Stimulated activated CD4-positive, alpha-beta T cell treated with anti-CD3 and anti-CD28 coated beads, Interleukin-4, amount 100 ng/mL, for 1 hour (primary cell): Measurements from ENCODE around the gene ECT2L.

Experiments
- DNase-seq: peaks from one replicate; pipeline ENCODE4 v3.0.0-alpha.2; 2020

The ECT2L gene

DNA sequence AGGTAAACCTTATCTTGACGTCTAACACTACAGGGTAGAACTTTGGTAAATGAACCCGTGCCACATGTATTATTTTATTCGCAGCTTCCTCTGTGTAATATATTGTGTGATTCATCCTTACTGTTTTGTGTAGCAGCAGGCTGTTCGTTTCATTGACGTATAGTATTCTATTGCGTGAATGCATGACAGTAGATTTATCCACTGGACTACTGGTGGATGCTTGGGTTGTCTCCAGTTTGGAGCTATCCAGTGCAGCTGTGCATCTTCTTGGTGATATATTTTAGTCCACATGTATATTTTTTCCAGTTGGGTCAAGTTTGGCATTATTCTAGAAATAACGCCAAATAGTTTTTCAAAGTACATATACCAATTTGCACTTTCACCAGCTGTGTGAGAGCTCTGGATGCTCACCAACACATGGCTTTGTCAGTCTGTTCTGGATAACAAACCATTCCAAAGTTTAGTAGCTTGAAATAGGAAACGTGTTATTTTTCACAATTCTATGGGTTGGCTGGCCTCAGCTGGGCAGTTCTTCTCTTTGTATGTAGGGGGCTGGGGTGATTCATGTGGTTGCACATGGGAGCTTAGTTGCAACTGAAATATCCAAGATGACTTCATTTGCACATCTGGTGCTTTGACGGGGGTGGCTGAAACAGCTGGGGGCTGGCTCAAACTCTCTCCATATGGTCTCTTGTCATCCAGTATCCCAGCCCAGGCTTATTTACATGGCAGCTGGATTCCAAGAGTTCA lies 9.3 kb downstream of the ECT2L start:
- no peak for DNase-seq

DNA sequence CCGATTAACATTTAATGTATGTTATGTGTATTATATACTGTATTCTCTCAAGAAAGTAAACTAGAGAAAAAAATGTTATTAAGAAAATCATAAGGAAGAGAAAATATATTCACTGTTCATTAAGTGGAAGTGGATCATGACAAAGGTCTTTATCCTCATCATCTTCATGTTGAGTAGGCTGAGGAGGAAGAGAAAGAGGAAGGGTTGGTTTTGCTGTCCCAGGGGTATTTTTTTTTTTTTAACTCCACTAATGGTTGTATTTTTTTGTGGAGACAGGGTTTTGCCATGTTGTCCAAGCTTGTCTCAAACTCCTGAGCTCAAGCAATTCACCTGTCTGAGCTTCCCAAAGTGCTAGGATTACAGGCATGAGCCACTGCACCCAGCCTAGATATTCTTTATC lies 11.0 kb downstream of the ECT2L start:
- no peak for DNase-seq

DNA sequence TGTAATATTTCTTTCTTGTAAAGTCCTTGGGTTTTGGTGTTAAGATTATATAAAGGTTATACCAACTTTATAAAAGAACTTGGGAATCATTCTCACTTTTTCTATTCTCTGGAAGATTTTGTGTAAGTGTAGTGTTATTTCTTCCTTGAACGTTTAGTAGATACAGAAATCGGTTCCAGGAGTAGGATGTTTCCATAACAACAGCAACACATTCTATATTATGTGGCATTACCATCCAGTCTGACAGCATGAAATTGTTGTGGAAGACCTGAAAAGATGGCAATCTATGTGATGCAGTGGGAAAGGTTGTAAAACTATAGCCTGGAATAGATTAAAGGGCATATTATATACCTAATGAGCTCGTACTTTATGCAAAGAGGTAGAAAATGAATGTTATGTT lies 13.8 kb downstream of the ECT2L start:
- no peak for DNase-seq

DNA sequence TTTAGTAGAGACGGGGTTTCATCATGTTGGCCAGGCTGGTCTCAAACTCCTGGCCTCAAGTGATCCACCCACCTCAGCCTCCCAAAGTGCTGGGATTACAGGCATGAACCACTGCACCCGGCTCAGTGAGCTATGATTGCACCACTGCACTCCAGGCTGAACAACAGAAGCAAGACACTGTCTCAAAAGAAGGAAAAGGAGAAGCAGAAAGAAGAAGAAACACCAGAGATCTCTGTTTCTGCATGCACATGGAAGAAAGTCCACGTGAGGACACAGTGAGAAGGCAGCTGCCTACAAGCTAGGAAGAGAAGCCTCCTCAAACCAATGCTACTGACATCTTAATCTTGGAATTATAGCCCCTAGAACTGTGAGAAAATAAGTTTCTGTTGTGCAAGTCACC lies 16.0 kb downstream of the ECT2L start:
- DNase-seq, result no peak

DNA sequence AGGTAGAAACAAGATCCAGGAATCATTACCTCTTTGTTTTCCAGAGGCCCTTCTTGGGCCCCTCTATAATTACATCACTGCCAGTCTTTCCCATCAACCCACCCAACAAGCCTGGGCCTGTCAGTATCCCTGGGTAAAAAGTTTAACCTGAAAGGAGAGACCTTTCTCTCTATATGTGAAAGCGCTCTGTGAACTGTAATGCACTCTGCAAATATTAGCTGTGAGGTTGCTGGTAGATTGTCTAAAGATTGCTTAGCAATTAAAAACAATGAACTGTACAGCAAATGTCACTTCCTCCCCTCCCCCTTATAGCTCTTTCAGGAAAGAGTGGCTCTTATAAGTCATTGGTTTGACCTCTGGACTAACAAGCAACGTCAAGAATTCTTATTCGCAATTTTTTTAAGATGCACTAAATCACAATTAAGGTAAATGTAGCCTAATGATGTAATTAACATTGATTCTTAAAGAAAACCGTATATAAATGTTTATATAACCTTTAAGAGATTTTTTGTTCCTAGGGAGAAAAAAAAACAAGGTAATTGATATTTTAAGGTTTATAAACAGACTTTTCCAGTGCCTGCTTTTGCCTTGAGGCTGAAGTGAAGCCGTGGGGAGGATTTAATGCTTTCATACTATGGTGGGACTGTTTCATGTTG lies 18.4 kb downstream of the ECT2L start:
- DNase-seq, result no peak

DNA sequence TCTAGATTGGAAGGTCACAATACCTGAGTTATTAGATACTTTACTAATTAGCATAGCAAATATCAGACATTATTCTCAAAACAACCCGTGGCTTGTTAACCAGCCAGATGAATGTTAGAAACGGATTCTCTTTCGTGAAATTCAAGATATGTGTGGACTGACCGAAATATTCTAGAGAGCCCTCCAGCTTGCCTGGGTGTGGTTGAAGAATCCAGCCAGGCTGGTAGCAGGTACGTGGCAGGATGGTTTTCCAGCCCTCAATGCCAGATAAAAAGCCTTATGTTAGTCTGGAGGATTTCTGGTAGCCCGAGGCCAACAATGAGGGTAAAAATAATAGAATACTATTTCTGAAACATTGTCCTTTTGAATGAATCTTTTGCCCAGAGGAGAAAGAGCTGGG lies 19.3 kb downstream of the ECT2L start:
- DNase-seq, result no peak

DNA sequence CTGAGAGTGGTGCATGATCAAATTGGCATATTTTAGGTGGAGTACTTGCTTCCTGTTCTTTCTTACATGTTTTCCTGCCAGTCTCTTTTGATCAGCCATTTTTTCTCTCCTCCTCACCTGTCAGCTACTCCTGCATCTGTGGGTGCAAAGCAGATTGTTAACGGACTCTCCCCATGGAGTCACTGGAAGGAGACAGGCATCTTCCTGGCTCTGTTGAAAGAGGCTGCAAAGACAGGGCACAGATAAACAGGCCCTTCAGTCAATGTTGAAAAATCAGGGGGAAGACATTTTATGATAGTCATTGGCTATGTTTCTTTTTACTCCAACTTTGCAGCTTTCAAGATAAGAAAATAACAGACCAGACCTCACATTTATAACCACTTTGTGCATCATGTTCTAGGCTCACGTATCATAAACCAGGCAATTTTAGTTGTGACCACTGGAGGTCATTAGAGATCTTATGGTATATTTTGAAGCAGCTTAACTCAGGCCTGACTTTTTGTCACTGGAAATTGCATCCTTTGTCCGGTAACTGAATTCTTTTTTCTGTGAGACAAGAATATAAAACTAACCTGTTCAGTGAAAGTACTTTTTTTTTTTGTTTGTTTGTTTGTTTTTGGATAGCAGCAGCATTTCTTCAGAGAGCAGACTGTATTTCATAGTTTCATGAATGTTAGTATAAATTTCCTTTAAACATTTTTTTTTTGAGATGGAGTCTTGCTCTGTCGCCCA lies 20.1 kb downstream of the ECT2L start:
- no peak for DNase-seq

DNA sequence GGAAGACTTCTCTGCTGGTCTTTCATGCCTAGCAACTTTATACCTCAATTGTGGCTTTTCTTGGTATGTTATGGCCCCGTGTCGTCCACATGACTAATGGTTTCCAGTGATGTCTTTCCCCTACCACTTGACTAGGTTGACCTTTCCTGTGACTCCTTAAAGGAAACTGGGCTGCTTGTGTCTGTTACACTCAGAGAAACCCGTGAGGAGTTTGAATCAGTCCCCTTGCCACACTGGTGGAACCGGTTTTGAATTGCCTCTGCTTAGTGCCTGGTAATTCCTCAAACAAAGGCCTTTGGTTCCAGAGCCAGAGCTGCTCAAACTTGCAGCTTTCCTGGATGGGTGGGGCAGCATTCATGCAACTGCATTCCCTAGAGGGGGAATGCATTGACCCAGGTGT lies 21.9 kb downstream of the ECT2L start:
- DNase-seq, result no peak

DNA sequence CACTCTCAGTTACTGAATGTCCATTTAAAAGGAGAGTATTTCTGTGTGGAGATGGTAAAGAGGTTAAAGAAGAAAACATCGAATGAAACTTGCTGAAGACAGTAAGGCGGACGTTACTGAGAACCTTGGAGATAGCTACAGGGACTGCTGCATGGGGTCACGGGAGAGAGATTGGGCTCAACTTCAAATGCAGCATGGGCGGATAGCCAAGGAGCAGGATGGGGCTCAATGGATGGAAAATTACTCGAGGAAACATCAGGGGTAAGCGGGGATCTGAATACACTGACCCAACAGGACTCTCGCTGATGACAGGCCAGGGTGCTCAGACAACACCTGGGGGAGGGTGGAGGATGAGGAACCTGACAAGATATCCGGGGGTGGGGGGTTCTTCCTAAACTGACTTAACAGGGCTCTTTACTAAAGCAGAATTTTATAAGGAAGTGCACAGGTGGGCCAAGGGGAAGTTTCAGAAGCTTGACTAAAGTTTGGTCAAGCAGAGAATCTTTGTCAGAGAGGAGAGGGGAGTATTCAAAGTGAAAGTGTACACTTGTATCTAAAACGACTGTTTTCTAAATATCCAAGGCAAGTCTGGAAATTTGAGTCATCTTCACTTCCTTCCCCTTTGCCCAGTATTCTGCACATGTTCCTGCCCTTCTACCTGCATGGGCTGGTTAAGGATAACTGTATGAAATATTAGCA lies 22.8 kb downstream of the ECT2L start:
- DNase-seq, result no peak

DNA sequence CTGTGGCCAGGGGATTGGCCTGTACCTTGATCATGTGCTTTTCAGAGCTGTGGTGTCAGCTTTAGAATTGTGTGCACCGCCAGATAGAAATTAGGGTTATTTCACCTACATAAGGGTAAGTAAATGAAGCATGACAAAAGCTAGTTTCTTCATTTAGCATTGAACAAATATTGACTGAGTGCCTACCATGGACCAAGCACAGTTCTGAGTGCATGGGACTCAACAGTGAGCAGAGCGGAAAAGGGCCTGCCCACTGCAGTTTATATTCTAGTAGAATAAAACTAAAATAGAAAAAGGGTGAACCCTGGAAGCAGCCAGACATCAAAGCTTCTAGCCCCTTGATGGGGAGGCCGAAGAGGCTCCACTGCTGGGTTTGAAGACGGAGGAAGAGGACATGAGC lies 25.6 kb downstream of the ECT2L start:
- DNase-seq, result no peak

DNA sequence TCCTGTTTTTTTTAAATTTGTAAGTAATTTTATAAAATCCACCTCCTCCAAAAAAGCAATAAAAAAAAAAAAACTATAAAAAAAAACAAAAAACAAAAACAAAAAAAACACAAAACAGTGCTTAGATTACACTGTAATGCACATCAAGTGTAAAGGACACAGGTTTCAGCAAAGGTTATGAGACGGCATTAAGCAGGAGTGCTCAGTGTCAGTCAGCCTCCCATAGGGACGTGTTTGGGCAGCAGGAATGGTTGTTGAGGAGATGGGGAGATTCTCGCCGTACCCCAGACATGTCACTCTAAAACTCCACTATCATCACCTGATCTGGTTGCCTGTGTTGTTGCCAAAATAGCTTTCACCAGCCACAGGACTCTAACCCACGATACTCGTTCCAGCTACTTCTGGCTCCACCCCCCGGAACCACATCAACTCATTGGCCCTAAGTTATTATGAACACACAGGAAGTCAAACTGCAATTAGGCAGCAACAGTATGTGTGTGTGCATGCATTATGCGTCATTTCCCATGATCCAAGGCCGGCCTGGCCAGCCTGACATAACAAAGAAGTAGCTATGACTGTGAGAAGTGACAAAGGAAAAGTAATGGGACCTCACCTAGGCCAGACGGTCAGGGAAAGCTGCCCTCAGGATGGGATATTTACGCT lies 28.7 kb downstream of the ECT2L start:
- no peak for DNase-seq

DNA sequence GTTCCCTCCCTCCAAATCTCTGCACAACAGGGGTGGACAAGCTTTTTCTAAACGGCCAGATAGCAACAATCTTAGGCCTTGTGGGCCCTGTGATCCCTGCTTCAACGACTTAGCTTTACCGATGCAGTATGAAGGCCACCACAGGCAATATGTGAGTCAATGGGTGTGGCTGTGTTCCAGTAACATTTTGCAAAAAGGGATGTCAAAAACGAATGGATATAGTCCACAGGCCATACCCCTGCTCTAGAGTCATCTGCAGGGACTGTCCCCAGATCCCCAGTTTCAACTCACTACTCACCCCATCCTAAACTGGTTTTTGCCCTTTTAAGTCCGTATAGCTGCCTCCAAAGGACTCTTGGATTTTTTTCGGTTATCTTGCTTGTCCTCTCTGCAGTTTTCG lies 34.4 kb downstream of the ECT2L start:
- DNase-seq, result no peak

DNA sequence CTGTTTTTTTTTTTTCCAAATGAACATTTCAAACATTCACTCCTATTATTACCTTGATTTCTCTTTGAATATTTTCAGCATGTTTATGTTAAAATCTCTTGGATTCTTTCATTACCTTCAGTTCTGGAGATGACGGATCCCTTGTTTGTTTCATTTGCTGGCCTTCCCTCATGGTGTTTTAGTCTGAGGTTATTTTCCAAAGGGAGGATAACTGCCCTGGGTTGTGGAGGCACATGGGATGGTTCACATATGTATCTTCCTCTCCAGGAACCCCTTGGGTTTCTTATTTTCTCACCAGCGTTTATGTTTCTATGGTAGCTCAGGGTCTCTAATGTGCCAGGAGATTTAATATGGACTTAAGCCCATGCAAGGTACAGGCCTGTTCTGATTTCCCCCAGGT lies 36.3 kb downstream of the ECT2L start:
- no peak for DNase-seq

DNA sequence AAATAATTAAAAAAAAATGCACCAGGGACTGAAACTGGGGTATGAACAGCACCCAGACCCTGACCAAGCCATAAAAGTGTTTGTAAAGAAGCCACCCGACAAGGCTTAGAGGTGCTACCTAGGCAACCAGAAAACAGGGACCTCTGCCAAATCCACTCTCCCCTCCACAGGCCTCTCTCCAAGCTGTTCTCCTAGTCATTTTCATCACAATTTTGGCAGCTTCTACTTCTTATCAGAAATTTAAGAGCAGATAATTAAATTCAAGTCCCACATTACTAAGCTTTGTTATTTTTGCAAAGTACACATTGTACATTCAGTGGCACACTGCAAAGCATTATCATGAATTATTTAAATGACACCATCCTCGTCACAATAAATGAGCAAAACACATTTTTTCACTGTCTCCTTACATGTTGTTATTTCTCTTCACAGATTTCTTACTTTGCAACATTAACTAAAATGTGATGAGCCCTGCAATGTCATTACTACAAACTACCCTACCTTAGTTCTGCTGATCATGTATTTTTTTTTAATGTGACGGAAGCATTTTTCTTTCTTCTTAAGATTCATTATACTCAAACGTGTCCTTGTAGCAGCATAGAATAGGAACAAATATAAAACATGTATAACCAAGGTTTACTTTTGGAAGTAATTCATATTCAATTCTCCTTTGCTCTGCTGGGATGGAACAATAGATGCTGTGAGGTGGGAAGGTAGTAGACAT lies 38.1 kb downstream of the ECT2L start:
- DNase-seq, result no peak

DNA sequence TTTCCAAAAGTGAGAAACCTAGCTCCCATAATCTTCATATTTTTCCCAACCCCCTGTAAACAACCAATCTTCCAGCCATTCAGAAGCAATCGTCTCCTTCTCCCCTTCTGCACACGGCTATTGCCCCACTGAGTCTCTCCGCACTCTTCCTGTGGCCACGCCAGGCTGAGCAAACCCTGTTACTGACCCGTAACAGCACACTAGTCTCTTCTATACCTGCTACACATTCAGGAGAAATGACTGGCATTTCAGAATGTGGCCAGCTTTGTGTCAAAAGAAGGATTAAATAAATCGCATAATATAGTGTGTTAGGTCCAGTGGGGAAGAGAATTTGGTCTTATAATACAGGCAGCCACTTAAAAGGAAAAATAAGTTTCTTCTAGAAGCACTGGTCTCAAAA lies 41.4 kb downstream of the ECT2L start:
- no peak for DNase-seq

DNA sequence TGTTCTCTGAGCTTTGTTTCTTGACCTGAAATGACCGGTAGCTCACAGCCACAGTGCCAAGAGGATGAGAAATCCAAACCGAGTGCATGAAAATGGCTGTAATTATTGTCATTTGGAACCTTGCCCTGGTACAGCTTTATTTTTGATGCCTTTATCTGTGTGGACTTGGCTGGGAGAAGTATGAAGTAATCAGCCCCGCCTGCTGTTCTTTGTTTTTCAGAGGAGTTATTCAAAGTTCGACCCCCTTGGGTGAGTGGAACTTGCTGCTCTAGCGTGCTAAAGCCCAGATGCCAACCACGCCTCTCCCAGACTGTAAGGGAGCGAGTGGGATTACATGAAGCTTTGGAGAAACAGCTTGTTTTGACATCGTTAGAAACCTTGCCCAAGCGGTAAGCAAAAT lies 48.3 kb downstream of the ECT2L start:
- no peak for DNase-seq

DNA sequence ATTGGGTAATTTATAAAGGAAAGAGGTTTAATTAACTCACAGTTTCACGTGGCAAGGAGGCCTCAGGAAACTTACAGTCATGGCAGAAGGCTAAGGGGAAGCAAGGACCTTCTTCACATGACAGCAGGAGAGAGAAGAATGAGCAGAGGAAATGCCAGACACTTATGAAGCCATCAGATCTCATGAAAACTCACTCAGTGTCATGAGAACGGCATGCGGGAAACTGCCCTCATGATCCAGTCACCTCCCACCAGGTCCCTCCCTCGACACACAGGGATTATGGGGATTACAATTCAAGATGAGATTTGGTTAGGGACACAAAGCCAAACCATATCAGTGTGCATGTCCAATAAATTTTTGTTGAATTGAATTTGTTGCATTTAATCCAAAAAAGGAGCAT lies 52.0 kb downstream of the ECT2L start:
- DNase-seq, result no peak

DNA sequence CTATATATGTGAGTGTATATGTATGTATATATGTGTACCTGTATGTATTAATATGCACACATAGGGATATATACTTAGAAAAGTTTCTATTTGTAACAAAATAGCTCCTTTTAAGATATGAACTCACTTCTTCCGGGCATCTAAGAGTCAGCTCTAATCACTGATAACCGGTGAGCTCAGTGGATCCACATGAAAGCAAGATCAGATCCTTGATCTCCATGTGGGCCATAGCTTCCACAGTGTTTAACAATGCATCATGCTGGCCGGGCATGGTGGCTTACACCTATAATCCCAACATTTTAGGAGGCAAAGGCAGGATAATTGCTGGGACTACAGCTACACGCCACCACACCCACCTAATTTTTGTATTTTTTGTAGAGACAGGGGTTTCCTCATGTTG lies 52.6 kb downstream of the ECT2L start:
- DNase-seq, result no peak

DNA sequence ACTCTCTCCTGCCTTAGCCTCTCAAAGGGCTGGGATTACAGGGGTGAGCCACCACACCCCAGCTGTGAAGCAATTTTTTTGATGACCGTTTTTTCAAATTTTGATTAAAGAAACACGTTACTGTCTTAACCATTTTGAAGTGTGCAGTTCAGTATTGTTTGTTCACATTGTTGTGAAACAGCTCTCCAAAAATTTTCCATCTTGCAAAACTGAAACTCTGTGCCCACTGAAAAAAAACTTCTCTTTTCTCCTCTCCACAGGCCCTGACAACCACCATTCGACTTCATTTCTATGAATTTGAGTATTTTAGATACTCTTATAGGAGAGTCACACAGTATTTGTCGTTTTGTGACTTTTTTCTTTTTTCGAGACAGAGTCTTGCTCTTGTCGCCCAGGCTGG lies 53.9 kb downstream of the ECT2L start:
- DNase-seq, result no peak

DNA sequence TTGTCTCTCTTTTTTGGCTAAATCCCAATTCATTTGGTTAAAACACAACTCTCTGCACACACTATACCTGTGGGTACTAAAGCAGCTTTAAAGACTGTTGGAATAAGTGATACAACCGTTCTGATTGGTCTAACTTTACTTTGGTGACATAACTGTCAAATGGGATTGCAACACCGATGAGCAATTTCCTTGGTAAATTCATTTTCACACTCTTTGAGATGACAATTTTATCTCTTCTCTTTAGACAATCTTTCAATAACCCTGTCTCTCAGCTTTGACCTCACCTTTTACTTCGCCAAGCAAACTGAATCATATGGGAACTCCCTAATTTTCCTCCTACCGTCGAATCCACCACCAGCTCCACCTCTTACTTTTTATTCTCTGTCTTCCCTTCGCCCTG lies 60.8 kb downstream of the ECT2L start:
- no peak for DNase-seq

DNA sequence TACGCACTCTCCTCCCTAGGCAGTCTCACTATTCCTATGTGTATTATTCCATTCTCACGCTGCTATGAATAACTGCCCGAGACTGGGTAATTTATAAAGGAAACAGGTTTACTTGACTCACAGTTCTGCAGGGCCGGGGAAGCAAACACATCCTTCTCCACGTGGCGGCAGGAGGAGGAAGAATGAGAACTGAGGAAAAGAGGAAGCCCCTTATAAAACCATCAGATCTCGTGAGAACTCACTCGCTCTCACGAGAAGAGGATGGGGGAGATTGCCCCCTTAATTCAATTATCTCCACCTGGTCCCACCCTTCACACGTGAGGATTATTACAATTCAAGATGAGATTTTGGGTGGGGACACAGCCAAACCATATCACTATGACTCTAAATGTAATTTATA lies 61.9 kb downstream of the ECT2L start:
- DNase-seq, result no peak

DNA sequence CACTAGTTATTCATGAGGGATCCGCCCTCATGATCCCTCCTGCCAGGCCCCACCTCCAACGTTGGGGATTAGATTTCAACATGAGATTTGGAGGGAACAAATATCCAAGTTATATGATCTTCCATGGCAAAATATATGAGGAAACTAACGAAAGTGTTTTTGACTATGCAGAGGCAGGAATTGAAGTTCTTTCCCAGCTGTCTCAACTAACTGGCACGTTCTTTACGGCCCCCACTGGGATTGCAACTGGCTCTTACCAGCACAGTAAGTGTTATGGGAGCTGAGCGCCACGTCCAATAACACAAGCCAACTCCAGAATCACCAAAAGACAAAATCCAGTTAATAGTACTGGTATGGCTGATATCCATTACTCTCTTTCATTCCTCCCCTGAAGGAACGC lies 66.6 kb downstream of the ECT2L start:
- DNase-seq, result no peak
